Bronchus fibroblast of lung (primary cell): Measurements from ENCODE around the gene APOD. TPM values are rescaled to one million over a fixed set of nuclear protein-coding genes. Genes with fewer than 3 reads are reported as not detected.

Experiments used
- total RNA-seq: library from RNA; depleted of rRNA; stranded (reverse); fragments of >200 nt; gene quantifications from 2 replicates; pipeline ENCODE4 v1.2.3, GENCODE V29; 2015

Gene APOD
- 0.74 and 1.0 TPM in 2 replicates for total RNA-seq

DNA sequence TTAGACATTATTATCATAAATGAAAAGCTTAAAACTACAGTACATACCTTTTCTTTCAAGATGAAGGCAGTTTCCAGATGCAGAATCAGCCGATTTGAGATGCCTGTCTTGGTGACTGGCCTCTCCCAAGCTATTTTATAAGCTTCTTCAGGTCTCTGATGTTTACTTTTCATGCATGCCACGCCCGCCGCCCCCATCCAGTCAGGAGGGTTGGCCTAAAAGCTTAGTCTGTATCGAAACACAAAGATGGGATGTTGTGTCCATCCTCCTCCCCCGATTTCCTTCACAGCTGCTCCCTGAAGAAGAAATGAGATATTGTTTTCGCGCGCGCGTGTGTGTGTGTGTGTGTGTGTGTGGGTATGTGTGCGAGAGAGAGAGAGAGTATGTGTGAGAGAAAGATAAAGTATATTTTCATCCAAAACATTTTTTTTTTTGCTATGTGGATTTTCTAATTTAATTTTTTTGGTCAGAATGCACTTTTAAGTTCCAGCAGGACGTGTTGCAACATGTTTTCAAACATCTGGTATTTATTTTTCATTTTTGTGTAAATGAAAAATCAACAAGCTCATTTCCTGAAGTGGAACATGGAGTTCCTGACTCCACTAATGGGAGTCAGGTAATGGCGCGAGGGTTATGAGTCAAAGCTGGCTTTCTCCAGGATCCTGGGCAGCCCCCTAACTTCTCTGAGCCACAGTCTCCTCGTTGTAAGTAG lies at the start of gene APOD:
Gene APOD (minus strand): TSS at position 110 of the 712 bp plus-strand sequence. CDS start 4,479 bp downstream, outside the sequence.

DNA sequence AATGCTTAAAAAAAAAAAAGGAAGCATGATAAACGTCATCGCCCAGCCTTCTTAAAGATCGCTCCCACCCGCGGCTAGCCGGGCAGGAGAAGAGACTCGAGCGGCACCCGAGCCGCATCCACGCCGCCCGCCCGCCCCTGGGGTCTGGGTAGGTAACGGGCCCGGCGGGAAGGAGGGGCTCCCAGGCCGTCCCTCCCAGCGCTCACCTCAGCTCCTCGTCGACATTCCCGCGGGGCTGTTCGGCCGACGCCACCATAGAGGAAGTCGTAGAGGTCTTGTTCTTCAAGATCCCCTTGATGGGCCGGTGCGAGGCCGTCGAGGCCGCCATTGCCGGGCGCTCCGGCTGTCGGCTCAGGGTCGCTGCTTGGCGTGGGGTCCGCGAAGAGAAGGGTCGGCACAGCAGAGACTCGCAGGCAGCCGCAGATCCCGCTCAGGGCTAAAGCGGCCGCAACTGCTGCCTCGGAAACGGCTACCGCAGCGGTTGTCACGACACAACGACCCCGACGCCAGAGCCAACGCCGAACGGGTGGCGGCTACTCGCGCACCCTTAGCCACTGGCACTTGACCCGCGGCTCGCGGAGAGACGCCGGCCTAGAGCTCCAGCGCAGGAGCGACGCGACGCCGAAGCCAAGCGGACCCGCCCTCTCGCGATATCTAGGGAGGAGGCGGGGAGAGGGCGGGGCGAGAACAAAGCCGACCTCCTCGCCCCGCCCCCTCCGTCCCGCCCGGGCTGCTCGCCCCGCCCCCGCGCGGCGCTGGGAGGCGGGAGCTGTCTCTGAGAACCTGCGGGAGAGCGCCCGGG lies 40.8 kb downstream of the APOD start, which contains the start of gene PPP1R2:
Gene PPP1R2 (minus strand): TSS at position 628 of the 802 bp plus-strand sequence. CDS start 300 bp downstream, at position 328.

Other genes starting within 250 kb of the APOD start
- gene ACAP2, start 140.9 kb downstream of the APOD start, total RNA-seq: 20.3 and 20.5 TPM in 2 replicates
- 40.7 and 45.2 TPM in 2 replicates for gene PPP1R2, start 40.6 kb downstream of the APOD start, total RNA-seq
- gene MUC20, start 137.0 kb upstream of the APOD start, total RNA-seq: under 0.01 and 0.15 TPM in 2 replicates
- not detected in 2 replicates for gene MUC4, start 228.0 kb upstream of the APOD start, total RNA-seq